HG03025 (cell line): ENCODE data around the gene MARCHF10.

Experiments
- ATAC-seq: cut with Tn5 transposase; IDR thresholded peaks from one replicate; pipeline ENCODE4 v1.9.1; 2021; ENCODE audit warnings: mild to moderate bottlenecking, moderate library complexity; ENCODE audit not compliant: unreplicated experiment, low FRiP score

MARCHF10 gene

GRCh38 chr17:62822080-62822904 is 14.2 kb upstream of the MARCHF10 start:
- ATAC-seq: no peak

GRCh38 chr17:62821189-62822079 is 13.3 kb upstream of the MARCHF10 start:
- ATAC-seq: no peak

GRCh38 chr17:62819511-62820221 is 11.6 kb upstream of the MARCHF10 start:
- ATAC-seq: no peak

GRCh38 chr17:62818526-62818925 is 10.4 kb upstream of the MARCHF10 start:
- no peak for ATAC-seq

- ATAC-seq: no peak
Measured at GRCh38 chr17:62816282-62816839, 8.2 kb upstream of the MARCHF10 start.

- ATAC-seq: no peak
Measured at GRCh38 chr17:62809656-62810055, 1.5 kb upstream of the MARCHF10 start.

- no peak for ATAC-seq
Measured at GRCh38 chr17:62808576-62808970, 459 bp upstream of the MARCHF10 start.

GRCh38 chr17:62805234-62805633 is 2.9 kb downstream of the MARCHF10 start:
- no peak for ATAC-seq

GRCh38 chr17:62804822-62805221 is 3.3 kb downstream of the MARCHF10 start:
- no peak for ATAC-seq

GRCh38 chr17:62804025-62804424 is 4.1 kb downstream of the MARCHF10 start:
- no peak for ATAC-seq

GRCh38 chr17:62802561-62803205 is 5.4 kb downstream of the MARCHF10 start:
- ATAC-seq: no peak

- no peak for ATAC-seq
Measured at GRCh38 chr17:62801553-62802114, 6.5 kb downstream of the MARCHF10 start.

GRCh38 chr17:62800585-62800984 is 7.5 kb downstream of the MARCHF10 start:
- ATAC-seq: no peak

- ATAC-seq: no peak
Measured at GRCh38 chr17:62797959-62798358, 10.2 kb downstream of the MARCHF10 start.

GRCh38 chr17:62796291-62796690 is 11.8 kb downstream of the MARCHF10 start:
- no peak for ATAC-seq

- ATAC-seq: no peak
Measured at GRCh38 chr17:62794666-62794971, 13.5 kb downstream of the MARCHF10 start.

GRCh38 chr17:62793919-62794665 is 14.0 kb downstream of the MARCHF10 start:
- ATAC-seq: no peak

GRCh38 chr17:62792447-62792800 is 15.7 kb downstream of the MARCHF10 start:
- ATAC-seq: no peak

- no peak for ATAC-seq
Measured at GRCh38 chr17:62791767-62792446, 16.2 kb downstream of the MARCHF10 start.
